ENCODE data around the gene ILKAP. TPM values are rescaled to one million over a fixed set of nuclear protein-coding genes. Genes with fewer than 3 reads are reported as not detected.

Gene ILKAP
- total RNA-seq, 2 experiments from 2014 or later = 42.1 to 43.3 TPM

DNA sequence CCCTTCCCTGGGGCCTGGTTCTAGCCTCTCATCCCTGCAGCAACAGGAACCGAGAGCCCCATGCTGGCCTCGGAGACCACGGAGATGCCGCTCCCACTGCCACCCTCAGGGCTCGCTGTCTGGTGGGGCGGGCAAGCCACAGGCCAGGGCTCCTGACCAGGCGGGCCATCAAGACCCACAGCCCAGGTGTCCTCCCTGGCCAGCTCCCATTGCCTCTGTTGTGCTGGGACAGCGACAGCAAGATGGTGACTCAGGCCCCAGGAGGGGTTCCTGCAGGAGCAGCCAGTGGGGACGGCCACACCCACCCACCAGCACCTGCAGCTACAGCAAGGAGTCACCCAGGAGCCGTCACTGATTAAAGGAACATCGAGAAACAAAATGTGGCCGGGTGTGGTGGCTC lies 57.6 kb downstream of the ILKAP start:
- CTCF ChIA-PET = no interaction called here
- no peak overlapping the region for H3K4me3 Mint-ChIP-seq

DNA sequence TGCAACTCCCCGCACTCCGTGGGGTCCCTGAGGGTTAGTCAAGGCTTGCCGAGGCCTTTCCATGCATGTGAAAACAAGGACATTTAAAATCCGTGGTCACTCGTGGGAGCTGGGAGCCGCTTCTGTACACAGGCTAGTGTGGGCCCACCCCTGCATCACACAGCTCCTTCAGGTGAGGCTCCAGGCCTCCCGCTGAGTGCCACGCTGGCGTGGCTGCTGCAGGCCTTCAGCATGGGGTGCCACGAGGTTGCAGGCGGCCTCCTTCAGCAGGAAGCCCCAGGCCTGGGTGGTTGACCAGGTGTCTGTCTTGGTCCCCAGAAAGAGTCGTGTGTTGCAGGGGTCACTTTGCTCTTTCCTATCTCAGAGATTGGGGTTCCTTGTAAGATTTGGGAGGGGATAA lies 58.4 kb downstream of the ILKAP start:
- TF ChIP-seq, protein P1, sequence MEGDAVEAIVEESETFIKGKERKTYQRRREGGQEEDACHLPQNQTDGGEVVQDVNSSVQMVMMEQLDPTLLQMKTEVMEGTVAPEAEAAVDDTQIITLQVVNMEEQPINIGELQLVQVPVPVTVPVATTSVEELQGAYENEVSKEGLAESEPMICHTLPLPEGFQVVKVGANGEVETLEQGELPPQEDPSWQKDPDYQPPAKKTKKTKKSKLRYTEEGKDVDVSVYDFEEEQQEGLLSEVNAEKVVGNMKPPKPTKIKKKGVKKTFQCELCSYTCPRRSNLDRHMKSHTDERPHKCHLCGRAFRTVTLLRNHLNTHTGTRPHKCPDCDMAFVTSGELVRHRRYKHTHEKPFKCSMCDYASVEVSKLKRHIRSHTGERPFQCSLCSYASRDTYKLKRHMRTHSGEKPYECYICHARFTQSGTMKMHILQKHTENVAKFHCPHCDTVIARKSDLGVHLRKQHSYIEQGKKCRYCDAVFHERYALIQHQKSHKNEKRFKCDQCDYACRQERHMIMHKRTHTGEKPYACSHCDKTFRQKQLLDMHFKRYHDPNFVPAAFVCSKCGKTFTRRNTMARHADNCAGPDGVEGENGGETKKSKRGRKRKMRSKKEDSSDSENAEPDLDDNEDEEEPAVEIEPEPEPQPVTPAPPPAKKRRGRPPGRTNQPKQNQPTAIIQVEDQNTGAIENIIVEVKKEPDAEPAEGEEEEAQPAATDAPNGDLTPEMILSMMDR (IDR thresholded peaks at IDR 0.05) = no peak
- Mint-ChIP-seq H3K4me3 (no peak overlapping the region), H3K27me3 (no peaks in the 10 kb centered on the region), H3K9me3 (no peaks in the 10 kb centered on the region), H3K36me3 (ENCODE audit: low read depth) (no peaks in the 10 kb centered on the region), H3K4me1 (ENCODE audit: low read depth) (peaks cover 11% of the 10 kb centered on the region), H3K27ac (no peak overlapping the region)
- DNase-seq (no peak), ATAC-seq (no peak)
- POLR2A ChIA-PET = no interaction called here
- intact Hi-C loops (cut with micrococcal nuclease) = no loop called here
- CTCF ChIA-PET = no interaction called here

More for the DNA sequence above, 57.6 kb downstream of the ILKAP start:
- no peaks in the 10 kb centered on the region for H3K27me3 Mint-ChIP-seq
- intact Hi-C loops (cut with micrococcal nuclease) = no loop called here
- H3K9me3 Mint-ChIP-seq = no peaks in the 10 kb centered on the region
- ATAC-seq = no peak
- TF ChIP-seq, protein P1 (IDR thresholded peaks at IDR 0.05) = no peak
- peaks cover 11% of the 10 kb centered on the region for H3K4me1 Mint-ChIP-seq (ENCODE audit: low read depth)
- H3K36me3 Mint-ChIP-seq (ENCODE audit: low read depth) = no peaks in the 10 kb centered on the region
- H3K27ac Mint-ChIP-seq = no peak overlapping the region
- POLR2A ChIA-PET = no interaction called here
- no peak for DNase-seq

DNA sequence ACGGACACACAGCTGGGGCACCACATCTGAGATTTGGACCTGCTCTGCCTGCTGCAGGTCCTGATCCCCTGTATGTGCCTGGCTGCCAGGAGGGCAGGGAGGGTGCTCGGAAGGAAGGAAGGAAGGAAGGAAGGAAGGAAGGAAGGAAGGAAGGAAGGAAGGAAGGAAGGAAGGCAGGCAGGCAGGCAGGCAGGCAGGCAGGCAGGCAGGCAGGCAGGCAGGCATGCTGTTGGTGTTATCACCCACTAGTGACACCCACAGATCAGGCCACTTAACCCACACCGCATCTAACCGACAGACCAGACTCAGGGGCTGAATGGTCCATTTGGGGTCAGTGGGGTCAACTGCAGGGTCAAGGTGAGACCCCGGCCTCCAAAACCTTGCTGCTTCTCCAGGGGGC lies 59.2 kb downstream of the ILKAP start:
- H3K4me3 Mint-ChIP-seq = no peak overlapping the region
- peaks cover 11% of the 10 kb centered on the region for H3K4me1 Mint-ChIP-seq (ENCODE audit: low read depth)
- intact Hi-C loops (cut with micrococcal nuclease) = no loop called here
- no peaks in the 10 kb centered on the region for H3K27me3 Mint-ChIP-seq
- no peaks in the 10 kb centered on the region for H3K36me3 Mint-ChIP-seq (ENCODE audit: low read depth)
- no peak for DNase-seq
- POLR2A ChIA-PET = no interaction called here
- ATAC-seq = no peak
- CTCF ChIA-PET = no interaction called here
- H3K9me3 Mint-ChIP-seq = no peaks in the 10 kb centered on the region
- no peak overlapping the region for H3K27ac Mint-ChIP-seq
- TF ChIP-seq, protein P1 (IDR thresholded peaks at IDR 0.05) = no peak

DNA sequence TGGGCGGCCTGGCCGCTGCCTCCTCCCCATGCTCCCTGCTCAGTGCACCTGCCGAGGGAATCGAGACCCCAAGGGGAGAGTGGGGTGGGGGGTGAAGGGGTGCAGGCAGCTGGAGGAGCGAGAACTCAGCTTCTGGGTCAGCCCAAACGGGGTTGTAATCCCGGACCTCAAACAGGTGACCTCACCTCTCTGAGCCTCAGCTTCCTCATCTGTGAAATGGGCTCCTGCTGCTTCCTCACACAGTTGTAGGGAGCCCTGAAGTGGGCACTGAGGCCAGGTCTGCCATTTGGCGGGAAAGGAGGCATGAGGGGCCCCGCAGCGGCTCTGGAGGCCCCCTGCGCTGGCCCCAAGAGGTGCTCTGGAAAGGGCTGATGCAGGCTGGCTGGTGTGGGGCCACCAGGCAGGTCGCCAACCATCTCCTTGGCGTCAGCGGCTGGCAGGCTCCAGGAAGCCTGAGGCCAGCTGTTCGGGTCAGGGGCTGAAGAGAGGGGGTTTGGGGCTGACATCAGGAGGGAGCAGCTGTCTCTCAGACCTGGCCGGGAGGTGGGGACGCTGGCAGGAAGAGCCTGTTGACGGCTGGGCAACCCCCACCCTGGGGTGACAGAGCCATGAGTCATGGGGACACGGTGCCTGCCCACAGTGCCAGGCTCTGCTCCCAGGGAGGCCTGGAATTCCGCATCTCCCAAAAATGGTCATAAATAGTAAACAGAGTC lies 60.1 kb downstream of the ILKAP start:
- Mint-ChIP-seq H3K36me3 (ENCODE audit: low read depth) (no peaks in the 10 kb centered on the region), H3K4me3 (no peak overlapping the region), H3K4me1 (ENCODE audit: low read depth) (peaks cover 11% of the 10 kb centered on the region), H3K27ac (no peak overlapping the region), H3K9me3 (no peaks in the 10 kb centered on the region), H3K27me3 (no peaks in the 10 kb centered on the region)
- ChIA-PET POLR2A (no interaction called here), CTCF (no interaction called here)
- ATAC-seq (peak; percentile 59), DNase-seq (peak; percentile 42)
- intact Hi-C loops (cut with micrococcal nuclease) = no loop called here
- TF ChIP-seq, protein P1 (IDR thresholded peaks at IDR 0.05) = no peak

DNA sequence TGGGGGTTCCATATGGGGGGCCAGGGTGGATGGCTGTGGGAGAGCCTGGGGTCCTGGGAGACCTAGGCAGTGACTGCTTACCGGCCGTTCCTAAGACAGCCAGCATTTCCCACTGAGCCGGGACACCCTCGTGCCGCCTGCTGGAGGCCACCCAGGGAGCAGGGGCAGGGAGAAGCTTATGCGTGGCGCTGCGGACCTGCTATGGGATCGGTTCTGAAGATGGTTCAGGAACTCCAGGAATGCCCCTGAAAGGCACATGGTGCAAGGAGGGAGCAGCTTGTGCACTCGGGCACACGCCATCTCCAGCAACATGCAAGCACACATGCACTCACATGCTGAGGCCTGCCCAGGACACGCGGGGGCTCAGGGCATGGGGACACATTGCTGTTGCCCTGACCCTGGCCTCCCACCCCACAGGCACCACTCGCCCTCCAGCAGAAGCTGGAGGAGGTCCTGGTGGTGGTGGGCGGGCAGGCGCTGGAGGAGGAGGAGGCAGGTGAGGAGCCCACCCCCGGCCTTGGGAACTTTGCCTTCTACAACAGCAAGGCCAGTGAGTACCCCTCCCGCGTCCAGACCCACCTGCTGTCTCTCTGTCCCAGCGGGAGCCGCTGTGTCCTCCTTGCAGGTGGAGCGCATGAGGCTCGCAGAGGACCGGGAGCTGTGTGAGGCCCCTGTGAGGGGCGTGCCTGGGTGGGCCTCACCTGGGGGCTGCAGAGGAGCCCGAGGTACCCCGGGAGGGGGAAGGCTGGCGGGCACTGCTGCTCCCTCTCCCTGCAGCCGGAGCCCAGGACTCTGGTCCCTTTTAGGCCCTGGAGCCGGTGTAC lies 60.9 kb downstream of the ILKAP start:
- Mint-ChIP-seq H3K4me1 (ENCODE audit: low read depth) (peaks cover 11% of the 10 kb centered on the region), H3K4me3 (no peak overlapping the region), H3K27ac (no peak overlapping the region), H3K27me3 (no peaks in the 10 kb centered on the region), H3K9me3 (no peaks in the 10 kb centered on the region), H3K36me3 (ENCODE audit: low read depth) (no peaks in the 10 kb centered on the region)
- intact Hi-C loops (cut with micrococcal nuclease) = no loop called here
- no peak for ATAC-seq
- DNase-seq = no peak
- TF ChIP-seq, protein P1 (IDR thresholded peaks at IDR 0.05) = no peak
- ChIA-PET CTCF (interaction anchor here (1.0 to 1.5 kb wide), 2 partner anchors 9 to 285 kb away, joined by 3 read pairs; no protein-coding TSS in a partner anchor), POLR2A (no interaction called here)

Measured in activated CD8-positive, alpha-beta T cell treated with anti-CD3 and anti-CD28 coated beads for 36 hours (primary cell).